ENCODE data around the gene SRM.
"Not testable (repeated sequence)": the region's sequence is repeated elsewhere in the genome, so short reads cannot be mapped to it uniquely, and the experiment has no call there.

DNA sequence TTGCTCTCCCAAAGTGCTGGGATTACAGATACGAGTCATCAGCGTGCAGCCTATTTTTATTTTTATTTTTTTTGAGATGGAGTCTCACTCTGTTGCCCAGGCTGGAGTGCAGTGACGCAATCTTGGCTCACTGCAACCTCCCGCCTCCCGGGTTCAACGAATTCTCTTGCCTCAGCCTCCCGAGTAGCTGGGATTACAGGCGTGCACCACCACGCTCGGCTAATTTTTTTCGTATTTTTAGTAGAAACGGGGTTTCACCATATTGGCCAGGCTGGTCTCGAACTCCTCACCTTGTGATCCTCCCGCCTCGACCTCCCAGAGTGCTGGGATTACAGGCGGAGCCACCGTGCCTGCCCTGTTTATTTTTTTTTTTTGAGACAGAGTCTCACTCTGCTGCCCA is 41.0 kb upstream of the SRM start:
- TF ChIP-seq CTCF (IDR thresholded peaks at IDR 0.05); ZFX (IDR thresholded peaks at IDR 0.05; ENCODE audit: borderline replicate concordance): not testable (repeated sequence)
